PC-3 (cell line): ENCODE measurements around the gene GGA3. TPM values are rescaled to one million over a fixed set of nuclear protein-coding genes. Genes with fewer than 3 reads are reported as not detected.

Experiments used
- ATAC-seq: fragments of 200-7000 bp; cut with Tn5 transposase; 2 replicates; pipeline ENCODE4 v1.9.1; 2020; ENCODE audit warnings: mild to moderate bottlenecking, moderate library complexity
- BruUV-seq: library from RNA; stranded (reverse); fragments of 400-500 nt; replicated peaks from 2 replicates; lab custom pipeline; 2021; lab: Mats Ljungman, UMichigan
- CTCF ChIA-PET: fragments of 300-600 bp; sonication (Branson Sonifier 250); formaldehyde crosslinking; loops from one replicate; lab custom pipeline; 2022; ENCODE audit warnings: antibody characterized with exemption; lab: Charles Lee
- POLR2A ChIA-PET: fragments of 300-600 bp; sonication (Branson Sonifier 250); formaldehyde crosslinking; loops from one replicate; lab custom pipeline; 2022; ENCODE audit warnings: antibody characterized with exemption; ENCODE audit not compliant: unreplicated experiment; lab: Charles Lee
- DNase-seq: peaks from one replicate; pipeline ENCODE4 v3.0.0-alpha.2; 2015
- H2AFZ ChIP-seq: fragments of 300-600 bp; sonication (generic); 2 replicates; pipeline ENCODE4 v1.6.0; 2016; ENCODE audit warnings: antibody characterized with exemption, low read length
- H3F3A ChIP-seq: fragments of 300-600 bp; sonication (generic); one replicate; pipeline ENCODE4 v1.6.0; 2017; ENCODE audit warnings: antibody characterized with exemption, low read length, control low read depth, mild to moderate bottlenecking; ENCODE audit not compliant: unreplicated experiment
- H3K27ac ChIP-seq: fragments of 300-600 bp; sonication (generic); 2 replicates; pipeline ENCODE4 v1.5.1; 2016; ENCODE audit warnings: mild to moderate bottlenecking, low read length
- H3K27me3 ChIP-seq: fragments of 300-600 bp; sonication (generic); 2 replicates; pipeline ENCODE4 v1.6.1; 2016; ENCODE audit warnings: low read length, mixed read lengths
- H3K36me3 ChIP-seq: fragments of 300-600 bp; sonication (generic); 2 replicates; pipeline ENCODE4 v1.6.1; 2016; ENCODE audit warnings: low read depth, mixed run types, low read length, mixed read lengths
- H3K4me1 ChIP-seq: fragments of 300-600 bp; sonication (generic); 2 replicates; pipeline ENCODE4 v1.5.1; 2016; ENCODE audit warnings: low read length; ENCODE audit not compliant: insufficient read depth
- H3K4me2 ChIP-seq: fragments of 300-600 bp; sonication (generic); 2 replicates; pipeline ENCODE4 v1.6.0; 2016; ENCODE audit warnings: low read length
- H3K4me3 ChIP-seq: fragments of 300-600 bp; sonication (generic); 2 replicates; pipeline ENCODE4 v1.5.1; 2016; ENCODE audit warnings: mild to moderate bottlenecking, low read length, mixed read lengths
- H3K79me2 ChIP-seq: fragments of 300-600 bp; sonication (generic); 2 replicates; pipeline ENCODE4 v1.6.1; 2017; ENCODE audit warnings: low read length, mixed read lengths
- H3K9ac ChIP-seq: fragments of 300-600 bp; sonication (generic); 2 replicates; pipeline ENCODE4 v1.6.0; 2016; ENCODE audit warnings: mild to moderate bottlenecking, low read length
- H3K9me2 ChIP-seq: fragments of 300-600 bp; sonication (generic); replicated peaks from 2 replicates; pipeline ENCODE4 v1.6.1; 2016; ENCODE audit warnings: mixed run types, low read length, mixed read lengths
- H3K9me3 ChIP-seq: fragments of 300-600 bp; sonication (generic); 2 replicates; pipeline ENCODE4 v1.6.1; 2016; ENCODE audit warnings: low read length, mixed read lengths
- H4K20me1 ChIP-seq: fragments of 300-600 bp; sonication (generic); 2 replicates; pipeline ENCODE4 v1.6.1; 2016; ENCODE audit warnings: low read length, mixed read lengths
- EZH2 ChIP-seq: fragments of 300-600 bp; sonication (generic); IDR thresholded peaks from one replicate; pipeline ENCODE4 v1.6.1; 2017; ENCODE audit warnings: antibody characterized with exemption, mild to moderate bottlenecking, low read length; ENCODE audit not compliant: unreplicated experiment
- EZH2phosphoT487 ChIP-seq: fragments of 300-600 bp; sonication (generic); IDR thresholded peaks from 2 replicates; pipeline ENCODE4 v1.6.1; 2018; ENCODE audit warnings: mild to moderate bottlenecking, antibody characterized with exemption, low read length, borderline replicate concordance
- intact Hi-C: fragments of 100-400 bp; cut with micrococcal nuclease; formaldehyde crosslinking; loops from 2 replicates; pipeline ENCODE4 v1.9.0; 2023
- total RNA-seq: library from RNA; depleted of rRNA; stranded (reverse); fragments of >200 nt; gene quantifications from 2 replicates; pipeline ENCODE4 v1.2.3, GENCODE V29; 2014
- TF ChIP-seq, protein P1 (sequence below): fragments of 300-600 bp; sonication (generic); conservative IDR thresholded peaks from 2 replicates; pipeline ENCODE4 v1.5.1; 2017; ENCODE audit warnings: antibody characterized with exemption, low read depth, mild to moderate bottlenecking, low read length

GGA3 gene
- total RNA-seq, 1 experiment from 2014 or later = 38.8 TPM

- TF ChIP-seq, protein P1, sequence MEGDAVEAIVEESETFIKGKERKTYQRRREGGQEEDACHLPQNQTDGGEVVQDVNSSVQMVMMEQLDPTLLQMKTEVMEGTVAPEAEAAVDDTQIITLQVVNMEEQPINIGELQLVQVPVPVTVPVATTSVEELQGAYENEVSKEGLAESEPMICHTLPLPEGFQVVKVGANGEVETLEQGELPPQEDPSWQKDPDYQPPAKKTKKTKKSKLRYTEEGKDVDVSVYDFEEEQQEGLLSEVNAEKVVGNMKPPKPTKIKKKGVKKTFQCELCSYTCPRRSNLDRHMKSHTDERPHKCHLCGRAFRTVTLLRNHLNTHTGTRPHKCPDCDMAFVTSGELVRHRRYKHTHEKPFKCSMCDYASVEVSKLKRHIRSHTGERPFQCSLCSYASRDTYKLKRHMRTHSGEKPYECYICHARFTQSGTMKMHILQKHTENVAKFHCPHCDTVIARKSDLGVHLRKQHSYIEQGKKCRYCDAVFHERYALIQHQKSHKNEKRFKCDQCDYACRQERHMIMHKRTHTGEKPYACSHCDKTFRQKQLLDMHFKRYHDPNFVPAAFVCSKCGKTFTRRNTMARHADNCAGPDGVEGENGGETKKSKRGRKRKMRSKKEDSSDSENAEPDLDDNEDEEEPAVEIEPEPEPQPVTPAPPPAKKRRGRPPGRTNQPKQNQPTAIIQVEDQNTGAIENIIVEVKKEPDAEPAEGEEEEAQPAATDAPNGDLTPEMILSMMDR = no peak
- no peak for TF ChIP-seq EZH2phosphoT487
- TF ChIP-seq EZH2 = no peak
- POLR2A ChIA-PET = no interaction called here
- no peak overlapping the region for H2AFZ ChIP-seq
- H3K9me2 ChIP-seq = no peaks in the 10 kb centered on the region
- ATAC-seq = no peak
- H3K4me1 ChIP-seq = no peaks in the 10 kb centered on the region
- intact Hi-C loops = no loop called here
- DNase-seq = no peak
- no peak overlapping the region for H3K4me2 ChIP-seq
- no TSS peak for BruUV-seq
- H3K79me2 ChIP-seq = no peaks in the 10 kb centered on the region
- no peak overlapping the region for H3K9ac ChIP-seq
- no peaks in the 10 kb centered on the region for H4K20me1 ChIP-seq
- H3K27ac ChIP-seq = no peak overlapping the region
- no peak overlapping the region for H3K4me3 ChIP-seq
- CTCF ChIA-PET = no interaction called here
- no peaks in the 10 kb centered on the region for H3F3A ChIP-seq
- H3K27me3 ChIP-seq = no peaks in the 10 kb centered on the region
- H3K9me3 ChIP-seq = no peaks in the 10 kb centered on the region
- H3K36me3 ChIP-seq = no peaks in the 10 kb centered on the region
Observed at GRCh38 chr17:75307957-75308731, 46.7 kb upstream of the GGA3 start.

DNA sequence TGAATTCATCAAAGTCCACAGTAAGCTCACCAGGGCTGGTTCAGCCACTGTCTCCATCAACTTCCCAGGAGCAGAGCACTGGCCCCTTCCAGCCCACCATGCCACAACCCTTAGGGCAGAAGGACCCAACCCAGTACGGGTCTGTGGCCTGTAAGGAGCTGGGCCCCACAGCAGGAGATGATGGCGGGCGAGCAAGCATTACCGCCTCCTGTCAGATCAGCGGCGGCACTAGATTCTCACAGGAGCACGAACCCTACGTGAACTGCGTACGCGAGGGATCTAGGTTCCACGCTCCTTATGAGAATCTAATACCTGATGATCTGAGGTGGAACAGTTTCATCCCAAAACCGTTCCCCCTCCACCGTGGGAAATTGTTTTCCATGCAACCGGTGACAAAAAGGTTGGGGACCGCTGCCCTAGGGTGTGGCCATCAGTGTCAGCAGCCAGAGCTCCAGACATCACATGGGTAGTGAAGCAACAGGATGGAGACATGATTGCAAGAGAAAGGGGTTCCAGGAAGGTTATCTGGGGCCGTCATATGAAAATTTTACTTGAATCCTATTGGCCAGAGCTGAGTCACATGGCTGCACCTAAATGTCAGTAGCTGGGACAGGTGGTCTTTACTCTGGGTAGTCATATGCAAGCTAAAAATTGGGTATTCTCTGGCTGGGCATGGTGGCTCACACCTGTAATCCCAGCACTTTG, 40.2 kb upstream of the GGA3 start:
- no TSS peak for BruUV-seq
- POLR2A ChIA-PET = no interaction called here

More for the DNA sequence above, 40.2 kb upstream of the GGA3 start:
- intact Hi-C loops = no loop called here
- CTCF ChIA-PET = no interaction called here
- Histone ChIP-seq H3K27ac (no peak overlapping the region), H3K79me2 (no peaks in the 10 kb centered on the region), H3K27me3 (no peaks in the 10 kb centered on the region), H3K4me2 (no peak overlapping the region), H3K9me2 (no peaks in the 10 kb centered on the region), H4K20me1 (no peaks in the 10 kb centered on the region), H3K9ac (no peak overlapping the region), H3K36me3 (no peaks in the 10 kb centered on the region), H2AFZ (no peak overlapping the region), H3K9me3 (no peaks in the 10 kb centered on the region), H3K4me3 (no peak overlapping the region), H3K4me1 (no peaks in the 10 kb centered on the region), H3F3A (no peaks in the 10 kb centered on the region)
- TF ChIP-seq, protein P1 = no peak
- TF ChIP-seq EZH2phosphoT487 (no peak), EZH2 (no peak)
- ATAC-seq = no peak
- no peak for DNase-seq
